Activated CD8-positive, alpha-beta memory T cell treated with anti-CD3 and anti-CD28 coated beads for 36 hours (primary cell): Measurements from ENCODE around the gene GATA3. TPM values are rescaled to one million over a fixed set of nuclear protein-coding genes. Genes with fewer than 3 reads are reported as not detected.

Experiments
- CTCF ChIA-PET: fragments of 350-600 bp; sonication (Branson Sonifier 250); formaldehyde crosslinking; loops from one replicate; lab custom pipeline; 2021; ENCODE audit warnings: antibody characterized with exemption; lab: Charles Lee
- POLR2A ChIA-PET: fragments of 350-600 bp; sonication (Branson Sonifier 250); formaldehyde crosslinking; loops from one replicate; lab custom pipeline; 2021; ENCODE audit warnings: antibody characterized with exemption; lab: Charles Lee
- total RNA-seq, 2 experiments: library from RNA; stranded (reverse); gene quantifications; one replicate each; pipeline ENCODE4 v1.2.3, GENCODE V29; 2021

The GATA3 gene
- total RNA-seq, 2 experiments from 2014 or later, result 31.1 to 32.9 TPM

GRCh38 chr10:8072211-8072610, 17.7 kb downstream of the GATA3 start:
- POLR2A ChIA-PET, result no interaction called here
- CTCF ChIA-PET, result interaction anchor here (0.7 kb wide), 2 partner anchors 438 to 1001 kb away, joined by 4 to 6 read pairs; no protein-coding TSS in a partner anchor

DNA sequence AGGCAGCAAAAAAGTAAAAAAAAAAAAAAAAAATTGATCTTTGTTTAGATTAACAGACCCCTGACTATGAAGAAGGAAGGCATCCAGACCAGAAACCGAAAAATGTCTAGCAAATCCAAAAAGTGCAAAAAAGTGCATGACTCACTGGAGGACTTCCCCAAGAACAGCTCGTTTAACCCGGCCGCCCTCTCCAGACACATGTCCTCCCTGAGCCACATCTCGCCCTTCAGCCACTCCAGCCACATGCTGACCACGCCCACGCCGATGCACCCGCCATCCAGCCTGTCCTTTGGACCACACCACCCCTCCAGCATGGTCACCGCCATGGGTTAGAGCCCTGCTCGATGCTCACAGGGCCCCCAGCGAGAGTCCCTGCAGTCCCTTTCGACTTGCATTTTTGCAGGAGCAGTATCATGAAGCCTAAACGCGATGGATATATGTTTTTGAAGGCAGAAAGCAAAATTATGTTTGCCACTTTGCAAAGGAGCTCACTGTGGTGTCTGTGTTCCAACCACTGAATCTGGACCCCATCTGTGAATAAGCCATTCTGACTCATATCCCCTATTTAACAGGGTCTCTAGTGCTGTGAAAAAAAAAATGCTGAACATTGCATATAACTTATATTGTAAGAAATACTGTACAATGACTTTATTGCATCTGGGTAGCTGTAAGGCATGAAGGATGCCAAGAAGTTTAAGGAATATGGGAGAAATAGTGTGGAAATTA, 19.4 kb downstream of the GATA3 start:
- ChIA-PET CTCF (no interaction called here), POLR2A (interaction anchor here (0.6 to 0.7 kb wide), 3 partner anchors 8 to 77 kb away, joined by 4 to 6 read pairs (median 5); no protein-coding TSS in a partner anchor)

GRCh38 chr10:8074881-8075280, 20.4 kb downstream of the GATA3 start:
- POLR2A ChIA-PET, result interaction anchor here (0.6 to 1.2 kb wide), 2 partner anchors 22 to 121 kb away, joined by 3 read pairs; no protein-coding TSS in a partner anchor
- CTCF ChIA-PET, result no interaction called here

- CTCF ChIA-PET, result no interaction called here
- POLR2A ChIA-PET, result interaction anchor here (1.2 kb wide), 1 partner anchor 22 kb away, joined by 3 read pairs; no protein-coding TSS in a partner anchor
Observed at GRCh38 chr10:8075282-8076260, 21.1 kb downstream of the GATA3 start.

- POLR2A ChIA-PET, result no interaction called here
- CTCF ChIA-PET, result no interaction called here
Observed at GRCh38 chr10:8076933-8077332, 22.4 kb downstream of the GATA3 start.

GRCh38 chr10:8078027-8078426, 23.5 kb downstream of the GATA3 start:
- CTCF ChIA-PET, result no interaction called here
- POLR2A ChIA-PET, result no interaction called here

DNA sequence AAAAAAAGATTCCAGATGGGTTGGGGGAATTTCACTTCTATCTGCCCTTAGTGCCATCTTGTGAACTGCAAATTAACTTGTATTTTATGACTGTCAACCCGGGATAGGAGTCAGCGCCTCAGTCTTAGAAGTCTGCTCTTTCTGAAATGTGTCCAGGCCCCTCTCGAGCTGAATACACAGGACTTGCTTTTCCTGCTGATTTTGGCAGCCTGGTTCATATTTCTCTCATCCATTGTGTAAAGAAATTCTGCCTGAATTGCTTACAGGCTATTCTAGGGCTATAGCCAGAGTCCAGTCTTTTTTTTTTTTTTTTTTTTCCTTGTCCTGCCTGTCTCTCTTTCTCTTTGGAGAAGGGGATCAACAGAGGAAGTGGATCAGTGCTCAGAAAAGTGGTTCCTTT, 24.6 kb downstream of the GATA3 start:
- ChIA-PET CTCF (no interaction called here), POLR2A (interaction anchor here (0.6 kb wide), 1 partner anchor 10 kb away, joined by 3 read pairs; no protein-coding TSS in a partner anchor)

DNA sequence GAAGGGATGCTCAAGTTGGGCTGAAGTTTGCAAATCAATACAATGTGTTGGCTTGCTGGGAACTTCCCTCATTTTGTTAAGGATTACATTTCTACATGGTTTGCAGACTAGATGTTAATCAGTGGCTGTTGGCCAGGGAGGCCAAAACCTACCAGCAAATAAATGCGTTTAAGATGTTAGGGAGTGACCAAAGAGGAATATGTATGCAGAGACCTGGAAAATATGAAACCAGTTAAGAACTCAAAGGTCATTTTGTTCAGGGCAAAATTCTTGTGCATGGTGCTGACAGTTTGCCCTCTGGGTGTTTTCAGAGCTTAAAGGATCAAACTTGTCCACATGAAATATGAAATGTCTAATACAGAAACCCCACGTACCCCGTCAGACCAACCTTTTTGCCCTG, 30.3 kb downstream of the GATA3 start:
- CTCF ChIA-PET, result interaction anchor here (0.7 kb wide), 1 partner anchor 52 kb away, joined by 4 read pairs; no protein-coding TSS in a partner anchor
- POLR2A ChIA-PET, result no interaction called here

DNA sequence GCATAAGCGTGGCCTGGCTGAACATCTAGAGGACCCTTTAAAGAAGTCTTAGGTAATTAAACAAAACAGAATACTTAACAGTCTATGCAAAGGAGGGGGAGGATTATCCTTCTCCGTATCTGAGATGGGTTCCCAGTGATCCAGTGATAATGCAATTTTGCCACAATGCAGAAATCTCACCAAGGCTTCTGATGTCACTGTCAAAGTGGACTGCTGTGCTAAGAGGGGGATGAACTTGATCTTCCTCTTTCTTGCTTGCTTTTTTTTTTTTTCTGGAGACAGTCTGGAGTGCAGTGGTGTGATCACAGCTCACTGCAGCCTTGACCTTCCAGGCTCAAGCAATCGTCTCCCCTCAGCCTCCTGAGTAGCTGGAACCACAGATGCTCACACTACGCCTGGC, 30.8 kb downstream of the GATA3 start:
- ChIA-PET CTCF (no interaction called here), POLR2A (no interaction called here)

GRCh38 chr10:8086315-8086714, 31.8 kb downstream of the GATA3 start:
- POLR2A ChIA-PET, result no interaction called here
- CTCF ChIA-PET, result no interaction called here

DNA sequence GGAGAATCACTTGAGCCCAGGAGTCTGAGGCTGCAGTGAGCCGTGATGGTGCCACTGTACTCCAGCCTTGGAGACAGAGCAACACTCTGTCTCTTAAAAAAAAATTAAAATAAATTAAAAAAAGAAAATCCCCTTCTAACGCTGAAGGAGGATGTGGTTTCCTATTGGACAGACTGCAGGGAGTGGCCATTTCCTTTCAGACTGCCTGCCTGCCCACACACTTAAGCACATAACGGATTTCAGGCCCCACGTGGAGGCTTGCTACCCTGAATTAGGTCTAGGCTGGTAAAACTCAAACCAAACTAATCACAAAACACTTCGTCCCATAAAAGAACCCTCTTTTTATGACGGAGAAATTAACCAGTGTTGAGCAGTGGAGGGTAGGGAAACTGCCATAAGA, 34.0 kb downstream of the GATA3 start:
- ChIA-PET POLR2A (interaction anchor here (0.7 kb wide), 1 partner anchor 255 kb away, joined by 4 read pairs; no protein-coding TSS in a partner anchor), CTCF (interaction anchor here (0.6 kb wide), 1 partner anchor 23 kb away, joined by 3 read pairs; no protein-coding TSS in a partner anchor)

DNA sequence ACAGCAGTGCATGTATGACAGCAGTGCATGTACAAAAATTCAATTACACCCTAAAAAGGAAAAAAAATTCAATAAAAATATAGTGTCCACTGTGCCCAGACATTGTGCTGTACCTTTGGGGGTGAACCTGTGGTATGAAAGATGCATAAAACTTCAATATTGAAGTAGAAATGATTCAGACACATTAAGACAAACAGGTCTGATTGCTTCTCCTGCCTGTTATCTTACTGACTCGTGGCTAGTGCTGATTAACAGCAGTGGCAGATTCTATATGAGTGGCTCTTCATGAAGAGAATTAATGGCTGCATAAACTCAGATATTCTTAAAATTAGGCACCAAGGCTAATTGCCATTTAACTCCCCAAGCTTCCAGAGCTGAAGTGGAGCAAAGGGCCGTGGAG, 37.9 kb downstream of the GATA3 start:
- ChIA-PET CTCF (no interaction called here), POLR2A (no interaction called here)

DNA sequence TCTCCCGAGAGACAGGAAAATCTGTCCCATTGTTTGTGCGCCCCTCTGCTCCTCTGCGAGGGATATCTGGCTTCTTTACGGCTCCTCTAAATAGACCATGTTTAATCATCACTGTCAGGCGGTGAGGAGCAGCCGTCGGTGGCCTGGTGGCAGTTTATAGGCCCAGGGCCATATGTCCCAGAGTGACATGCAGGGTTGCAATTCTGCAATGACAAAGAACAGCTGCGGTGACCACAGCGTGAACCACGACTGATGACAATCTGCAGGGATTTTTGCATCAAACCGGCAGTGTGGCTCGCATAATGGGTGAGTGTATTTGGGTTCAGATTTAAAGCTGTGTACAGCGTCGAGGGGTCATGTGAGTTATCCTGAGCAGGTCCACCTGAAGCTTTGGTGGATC, 41.5 kb downstream of the GATA3 start:
- ChIA-PET POLR2A (no interaction called here), CTCF (no interaction called here)

DNA sequence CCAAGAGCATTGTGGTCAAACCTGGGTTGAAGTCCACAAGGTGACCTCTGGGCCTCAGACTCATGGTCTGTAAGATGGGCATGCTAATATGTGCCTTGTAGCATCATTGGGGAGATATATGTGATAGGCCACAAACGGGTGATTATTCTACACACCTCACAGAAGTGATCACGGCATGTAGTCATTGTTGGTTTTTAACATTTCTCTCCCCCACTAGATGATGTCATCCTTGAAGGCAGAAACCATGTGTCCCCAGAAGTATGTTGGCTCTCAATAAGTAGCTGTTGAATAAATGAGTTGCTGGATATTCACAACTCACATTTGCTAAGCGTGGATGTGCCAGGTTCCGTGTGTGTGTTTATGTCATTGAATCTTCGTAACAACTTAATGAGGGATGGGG, 42.4 kb downstream of the GATA3 start:
- ChIA-PET CTCF (no interaction called here), POLR2A (no interaction called here)

DNA sequence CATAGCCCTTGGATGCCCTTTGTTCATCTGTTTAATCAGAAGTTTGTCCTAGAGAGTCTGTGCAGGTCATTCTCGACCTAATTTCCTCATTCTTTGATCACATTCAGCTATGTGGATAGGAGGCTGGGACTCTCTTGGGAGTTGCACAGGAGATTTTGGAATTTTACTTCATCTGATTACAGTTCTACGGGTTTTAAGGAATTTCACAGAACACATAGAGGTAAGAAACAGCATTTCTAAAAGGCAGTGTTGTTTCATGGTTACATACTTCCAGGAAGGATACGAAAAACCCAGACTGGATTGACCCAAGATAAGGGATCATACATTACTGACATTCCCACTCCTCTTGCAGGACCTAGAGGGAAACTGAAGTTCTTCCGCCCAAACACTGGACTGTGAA, 45.9 kb downstream of the GATA3 start:
- POLR2A ChIA-PET, result no interaction called here
- CTCF ChIA-PET, result no interaction called here

DNA sequence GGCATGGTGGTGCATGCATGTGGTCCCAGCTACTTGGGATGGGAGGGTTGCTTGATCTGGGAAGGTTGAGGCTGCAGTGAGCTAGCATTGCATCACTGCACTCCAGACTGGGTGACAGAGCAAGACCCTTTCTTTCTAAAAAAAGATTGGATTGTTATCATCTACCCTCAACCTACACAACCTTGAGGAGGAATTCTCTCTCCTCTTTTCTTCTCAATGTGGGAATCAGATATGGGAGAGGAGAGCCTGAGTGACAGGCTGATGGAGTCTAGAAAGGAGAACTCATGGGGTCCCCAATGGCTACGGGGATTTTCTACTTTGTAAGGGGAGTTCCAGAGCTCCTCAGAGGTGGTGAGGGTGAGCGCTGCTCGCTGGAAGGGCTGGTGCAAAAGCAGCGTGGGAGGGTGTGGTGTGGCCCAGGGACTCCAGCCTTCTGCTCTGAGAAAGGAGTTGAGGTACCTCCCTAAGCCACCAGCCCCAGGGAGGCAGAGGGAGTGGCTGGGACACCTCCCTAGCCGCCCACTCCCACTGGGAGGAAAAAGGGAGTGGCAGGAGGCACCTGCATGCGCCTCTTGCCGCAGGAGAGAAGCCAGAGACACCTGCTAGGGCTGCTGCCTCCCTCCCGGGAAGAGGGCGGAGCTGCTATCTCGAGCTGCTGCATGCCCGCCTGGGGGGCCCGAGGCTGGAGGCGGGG, 48.4 kb downstream of the GATA3 start:
- ChIA-PET POLR2A (no interaction called here), CTCF (no interaction called here)

DNA sequence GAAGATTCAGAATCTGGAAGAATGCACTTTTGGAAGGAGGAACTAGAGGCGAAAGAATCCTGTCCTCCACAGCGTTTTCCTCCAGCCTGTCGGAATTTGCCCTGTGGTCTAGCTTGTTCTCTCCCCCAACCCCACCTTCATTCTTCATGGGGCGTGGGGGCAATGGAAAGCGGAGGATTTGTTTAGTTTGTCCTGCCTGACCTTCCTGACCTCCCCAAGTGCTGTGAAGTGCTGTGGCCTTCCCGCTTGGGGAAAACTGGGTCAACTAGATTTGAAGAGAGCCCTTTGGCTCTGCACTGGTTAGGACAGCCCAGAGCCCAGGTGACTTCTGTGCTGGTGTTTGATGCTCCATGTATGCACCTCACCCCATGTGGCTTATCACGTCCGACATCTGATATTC, 49.1 kb downstream of the GATA3 start:
- ChIA-PET CTCF (no interaction called here), POLR2A (no interaction called here)

GRCh38 chr10:8104005-8104404, 49.5 kb downstream of the GATA3 start:
- CTCF ChIA-PET, result no interaction called here

GRCh38 chr10:8104721-8105120, 50.2 kb downstream of the GATA3 start:
- POLR2A ChIA-PET, result no interaction called here

More at GRCh38 chr10:8104005-8104404, 49.5 kb downstream of the GATA3 start:
- POLR2A ChIA-PET, result no interaction called here

More at GRCh38 chr10:8104721-8105120, 50.2 kb downstream of the GATA3 start:
- CTCF ChIA-PET, result interaction anchor here (0.6 kb wide), 2 partner anchors 84 to 497 kb away, joined by 3 to 4 read pairs; no protein-coding TSS in a partner anchor
